Measurements from ENCODE around the gene TMUB2.

The TMUB2 gene

GRCh38 chr17:44205962-44206824, 19.4 kb downstream of the TMUB2 start:
- no peak overlapping the region for H3K4me3 ChIP-seq (ENCODE audit: low read length)
- no peak for DNase-seq (ENCODE audit: low read depth)
- TF ChIP-seq CTCF (conservative IDR thresholded peaks at IDR 0.05; ENCODE audit: low read depth, low read length), result peak; percentile 48

- DNase-seq (ENCODE audit: low read depth), result no peak
- H3K4me3 ChIP-seq (ENCODE audit: low read length), result no peak overlapping the region
- TF ChIP-seq CTCF (conservative IDR thresholded peaks at IDR 0.05; ENCODE audit: low read depth, low read length), result no peak
These were observed 20.0 kb downstream of the TMUB2 start for GRCh38 chr17:44206825-44207155.

- DNase-seq (ENCODE audit: low read depth), result no peak
These were observed 20.5 kb downstream of the TMUB2 start for GRCh38 chr17:44207319-44207718.

GRCh38 chr17:44207743-44208142, 21.0 kb downstream of the TMUB2 start:
- DNase-seq (ENCODE audit: low read depth), result no peak
- no peak for TF ChIP-seq CTCF (conservative IDR thresholded peaks at IDR 0.05; ENCODE audit: low read depth, low read length)
- H3K4me3 ChIP-seq (ENCODE audit: low read length), result no peak overlapping the region

More at GRCh38 chr17:44207319-44207718, 20.5 kb downstream of the TMUB2 start:
- no peak for TF ChIP-seq CTCF (conservative IDR thresholded peaks at IDR 0.05; ENCODE audit: low read depth, low read length)
- no peak overlapping the region for H3K4me3 ChIP-seq (ENCODE audit: low read length)

- H3K4me3 ChIP-seq (ENCODE audit: low read length), result no peak overlapping the region
- TF ChIP-seq CTCF (conservative IDR thresholded peaks at IDR 0.05; ENCODE audit: low read depth, low read length), result no peak
- DNase-seq (ENCODE audit: low read depth), result no peak
These were observed 23.1 kb downstream of the TMUB2 start for GRCh38 chr17:44209786-44210341.

- DNase-seq (ENCODE audit: low read depth), result peak; percentile 51
- TF ChIP-seq CTCF (conservative IDR thresholded peaks at IDR 0.05; ENCODE audit: low read depth, low read length), result peak; percentile 92
- H3K4me3 ChIP-seq (ENCODE audit: low read length), result no peak overlapping the region
These were observed 23.8 kb downstream of the TMUB2 start for GRCh38 chr17:44210342-44211192.

All from retinal pigment epithelial cell (primary cell).